H1 (cell line): ENCODE measurements around the gene SAT2. TPM values are rescaled to one million over a fixed set of nuclear protein-coding genes. Genes with fewer than 3 reads are reported as not detected.

Experiments
- CHD7 ChIP-seq: fragments of 300-600 bp; sonication (generic); IDR thresholded peaks from 2 replicates; pipeline ENCODE4 v1.7.1; 2012; ENCODE audit warnings: low read length, moderate library complexity, mild to moderate bottlenecking, inconsistent platforms; ENCODE audit not compliant: insufficient replicate concordance
- JUND ChIP-seq: IDR thresholded peaks from 2 replicates; pipeline ENCODE4 v1.6.1; 2011; ENCODE audit warnings: mild to moderate bottlenecking, improper control_type of control experiment, low read length
- polyA plus RNA-seq, 7 experiments: library from polyadenylated mRNA; depleted of rRNA in 3 of 7; stranded (reverse) in 5 of 7; unstranded in 2 of 7; fragments of >200 nt in 5 of 7; fragments of 200-250 nt in 2 of 7; gene quantifications; 1 replicate in 5 of 7; 2 replicates in 1 of 7; 4 replicates in 1 of 7; pipeline versions ENCODE4 v1.2.1 to v1.2.3, GENCODE V29; 2011 to 2013; ENCODE audit warnings: missing spikeins in 2 of 7, mixed read lengths in 2 of 7
- total RNA-seq: library from RNA; stranded (reverse); fragmentation: NEBNext Ultra II Directional; extraction: Animal tissue kit (Norgen Biotek cat#: 25700); gene quantifications from 2 replicates; pipeline ENCODE4 v1.2.1, GENCODE V29; 2021

The SAT2 gene
- total and polyA plus RNA-seq, 2 of the 8 experiments (the other 6 are each of a cell fraction or from before 2014, with no cell fraction given), result 36.4 to 72.3 TPM

- TF ChIP-seq CHD7 (no peak), JUND (no peak)
Measured at GRCh38 chr17:7636163-7636562, 8.5 kb upstream of the SAT2 start (continued).
